HG02678 (cell line): ENCODE data around the gene ZNF236.
"Not testable (repeated sequence)": the region's sequence is repeated elsewhere in the genome, so short reads cannot be mapped to it uniquely, and the experiment has no call there.

ENCODE experiments used
- ATAC-seq: cut with Tn5 transposase; IDR thresholded peaks from one replicate; pipeline ENCODE4 v1.9.1; 2021; ENCODE audit warnings: mild to moderate bottlenecking, moderate library complexity; ENCODE audit not compliant: unreplicated experiment

The ZNF236 gene

GRCh38 chr18:77018650-77019049 is 196.3 kb downstream of the ZNF236 start:
- ATAC-seq, result not testable (repeated sequence)

- ATAC-seq, result no peak
Observed at GRCh38 chr18:77019641-77020040, 197.3 kb downstream of the ZNF236 start.
